Stimulated activated CD8-positive, alpha-beta memory T cell treated with anti-CD3 and anti-CD28 coated beads, Interleukin-2, amount 100 ng/mL, for 48 hours (primary cell): ENCODE results near the gene MED17.

Experiments
- DNase-seq, 2 donors: peaks; one replicate each; pipeline ENCODE4 v3.0.0-alpha.2; 2020; ENCODE audit warnings: low read depth in 2 of 2

Gene MED17

DNA sequence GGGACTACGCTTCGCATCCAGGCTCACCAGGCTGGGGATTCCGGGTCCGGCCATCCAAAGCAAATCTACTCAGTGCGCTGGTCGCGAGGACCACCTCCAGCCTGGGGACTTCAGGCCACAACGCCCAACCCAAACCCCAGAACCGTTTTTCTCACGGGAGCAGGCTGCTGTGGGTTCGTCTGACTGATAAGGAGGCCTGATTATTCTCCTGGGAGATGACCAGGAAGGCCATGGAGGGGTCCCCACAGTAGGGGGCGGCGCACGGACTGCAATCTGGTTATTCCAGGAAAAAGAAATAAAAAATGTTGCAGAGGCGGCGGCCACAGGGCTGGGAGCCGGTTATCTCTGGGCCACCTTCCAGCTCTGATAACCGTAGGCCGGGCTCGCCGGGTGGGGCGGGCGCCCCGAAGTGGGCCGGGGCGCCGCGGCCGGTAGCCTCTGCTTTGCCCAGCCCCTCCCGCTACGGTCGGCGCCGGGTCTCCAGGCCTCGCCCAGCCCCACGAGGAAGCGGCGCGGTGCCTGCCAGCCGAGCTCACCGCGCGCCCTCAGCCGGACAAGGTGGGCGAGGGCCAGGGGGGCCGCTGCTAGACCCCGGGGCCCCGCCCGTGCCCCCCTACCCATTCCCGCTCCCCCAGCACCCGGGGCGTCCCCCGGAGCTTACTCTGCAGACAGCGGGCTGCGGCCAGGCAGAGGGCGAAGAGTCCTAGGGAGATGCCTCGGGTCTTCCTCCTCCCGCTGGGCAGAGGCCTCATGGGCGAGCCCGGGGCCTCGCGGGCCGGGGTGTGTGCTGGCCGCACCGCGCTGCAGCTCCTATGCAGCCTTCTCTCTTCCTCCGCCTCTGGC is 65.9 kb downstream of the MED17 start:
- DNase-seq = no peak

DNA sequence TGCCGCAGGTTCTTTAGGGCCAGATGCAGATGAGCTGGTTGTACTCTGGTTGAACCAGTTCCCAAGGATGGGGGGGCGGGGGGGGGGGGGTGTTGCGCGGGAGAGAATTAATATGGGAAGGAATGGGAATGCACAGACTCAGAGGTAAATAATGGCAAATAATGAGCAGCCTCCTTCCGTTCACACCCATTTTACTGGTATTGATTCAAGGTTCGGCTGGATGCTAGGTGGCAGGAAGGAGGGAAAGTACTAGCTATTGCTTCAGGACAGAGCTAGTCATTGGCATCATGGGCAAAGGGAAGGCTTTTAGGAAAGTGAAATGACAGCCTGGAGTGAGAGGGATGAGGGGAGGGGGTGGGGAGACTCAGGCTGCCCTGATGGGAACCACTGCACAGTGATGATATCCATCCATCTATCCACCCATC is 66.5 kb downstream of the MED17 start, which contains the start of gene VSTM5:
Gene VSTM5, minus strand, starts transcription at position 25 of the 425 bp plus-strand sequence. CDS start 116 bp downstream, outside the sequence.
- DNase-seq = no peak

DNA sequence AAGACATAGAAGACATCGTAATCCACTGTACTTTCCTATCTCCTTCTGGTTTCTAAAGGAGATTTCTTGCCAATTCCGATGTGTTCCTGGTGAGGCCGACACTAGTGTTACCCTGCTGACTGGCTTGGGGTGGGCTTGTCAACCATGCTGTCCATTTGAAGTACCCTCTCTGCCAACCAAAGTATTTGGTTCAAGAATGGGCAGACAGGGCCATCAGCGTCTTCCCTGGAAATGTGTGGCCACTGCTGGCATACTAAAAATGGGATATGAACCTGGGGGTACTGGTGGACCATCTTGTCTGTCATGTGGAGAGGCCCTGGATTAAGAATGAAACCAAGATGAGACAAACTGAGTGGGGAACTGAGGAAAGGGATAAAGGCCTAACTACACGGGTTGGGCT is 68.2 kb downstream of the MED17 start:
- DNase-seq = no peak

DNA sequence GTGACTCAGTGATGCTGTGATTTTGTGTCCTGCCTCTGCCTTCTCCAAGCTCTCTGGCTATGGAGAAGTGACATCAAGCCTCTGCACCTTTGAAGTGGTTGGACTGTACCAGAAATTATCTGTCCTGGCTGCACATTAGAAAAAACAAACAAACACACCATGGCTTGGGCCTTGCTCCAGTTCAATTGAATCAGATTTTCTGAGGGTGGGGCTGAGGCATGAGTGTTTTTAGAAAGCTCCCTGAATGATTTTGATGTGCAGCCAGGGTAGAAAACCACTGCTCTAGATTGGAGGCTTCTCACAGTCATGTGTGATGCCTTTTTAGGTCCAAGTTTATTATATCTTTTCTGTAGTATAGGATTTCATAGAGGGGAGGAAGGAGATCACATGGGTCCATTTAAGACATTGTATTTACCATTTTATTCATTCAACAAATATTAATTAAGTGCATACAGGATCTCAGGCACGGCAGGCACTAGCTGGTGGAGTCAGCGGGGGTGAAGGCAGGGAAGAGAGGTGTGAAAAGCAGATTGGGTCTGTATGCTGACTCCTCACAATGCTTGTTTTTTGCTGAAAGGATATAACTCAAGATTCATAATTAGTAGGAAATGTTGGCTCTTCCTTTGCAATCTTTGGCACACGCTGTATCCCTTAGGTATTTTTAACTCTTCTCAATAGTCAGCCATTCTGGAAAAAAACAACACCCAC is 73.5 kb downstream of the MED17 start:
- no peak for DNase-seq

DNA sequence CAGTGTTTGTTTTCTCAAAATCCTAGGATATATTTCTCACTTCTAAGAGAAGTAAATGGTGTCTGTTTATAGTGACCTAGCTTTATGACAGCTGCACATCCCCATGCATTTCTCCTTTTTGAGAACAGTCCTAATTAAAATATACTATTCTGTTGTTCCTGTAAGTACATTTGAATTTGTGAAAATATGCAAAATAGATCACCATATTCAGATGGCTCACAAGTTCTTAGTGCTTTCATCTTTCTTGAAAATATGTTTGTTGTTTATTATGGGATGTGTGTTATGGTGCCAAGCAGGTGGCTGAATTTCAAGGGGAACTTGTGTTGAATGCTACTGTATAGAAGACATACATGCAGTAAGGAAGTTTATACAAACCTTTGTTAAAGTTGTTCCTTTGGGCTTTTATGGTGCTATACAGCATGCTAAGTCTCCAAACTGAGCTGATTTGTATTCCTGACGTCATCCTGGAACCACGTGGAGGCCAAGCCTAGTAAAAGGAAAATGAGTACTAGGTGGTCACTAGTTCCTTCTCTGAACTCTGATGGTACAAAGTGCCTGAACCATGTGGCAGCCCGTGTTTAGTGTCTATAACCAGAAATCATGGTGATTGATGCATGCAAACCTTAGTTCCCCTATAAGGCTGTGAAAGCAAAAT is 74.2 kb downstream of the MED17 start:
- no peak for DNase-seq

DNA sequence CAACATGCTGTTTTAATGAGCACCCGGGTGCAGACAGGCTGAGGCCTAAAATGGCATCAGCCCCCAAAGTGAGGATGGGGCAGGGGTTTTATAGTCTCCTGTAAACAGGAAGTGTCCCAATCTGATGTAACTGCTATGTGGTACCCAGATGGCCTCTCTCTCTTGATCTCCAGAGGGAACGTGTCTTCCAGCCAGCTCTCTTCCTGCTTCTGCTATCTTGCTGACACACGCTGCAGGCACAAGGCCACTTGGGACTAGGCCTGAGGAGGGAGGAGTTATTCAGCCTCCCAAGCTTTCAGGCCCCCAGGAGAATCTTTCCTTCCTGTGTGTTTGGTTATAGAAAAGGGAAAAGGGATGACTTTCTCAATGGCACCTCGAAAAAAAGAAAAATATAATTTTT is 77.7 kb downstream of the MED17 start:
- no peak for DNase-seq
